ENCODE results near the gene TEKT5. TPM values are rescaled to one million over a fixed set of nuclear protein-coding genes. Genes with fewer than 3 reads are reported as not detected.
A peak's percentile ranks its signal among the peaks of the same experiment; 100 is the strongest.

Gene TEKT5
- total and polyA plus RNA-seq, 9 of the 15 experiments (the other 6 are each of a cell fraction or from before 2014, with no cell fraction given): 0.10 to 0.19 TPM; not detected in 7

GRCh38 chr16:10608687-10609401 is 85.9 kb downstream of the TEKT5 start:
- ChIA-PET CTCF (ENCODE audit: low intra/inter-chr PET ratio) (no interaction called here), POLR2A (interaction anchor here (0.6 to 1.4 kb wide), 4 partner anchors 8 to 19 kb away, joined by 3 to 5 read pairs (median 4); no protein-coding TSS in a partner anchor)
- H3K9me3 ChIP-seq (replicated peaks; ENCODE audit: control insufficient read depth, insufficient read depth, low read depth, low read length): no peaks in the 10 kb centered on the region
- no peaks in the 10 kb centered on the region for H3K9me1 ChIP-seq (ENCODE audit: control insufficient read depth, insufficient read depth, low read length)
- DNase-seq (ENCODE audit: extremely low read depth in 1 of 4, low spot score in 3 of 4) (no peak), ATAC-seq (peak; percentile 33; the same call in 1 of the 3 replicates), FAIRE-seq (no peak)
- no peak overlapping the region for H3K27ac ChIP-seq (ENCODE audit: extremely low read depth, low read depth, low read length)
- peaks cover 19 to 39% of the 10 kb centered on the region in 2 experiments for H3K27me3 ChIP-seq (ENCODE audit: control insufficient read depth in 2 of 2, insufficient read depth in 2 of 2, low read length in 2 of 2)
- 3% methylated on average over 11 of the region's 11 CpGs for WGBS (ENCODE audit: insufficient coverage, low coverage, missing lambda C conversion rate)
- no peak overlapping the region for H2AFZ ChIP-seq (ENCODE audit: low read depth, low read length)
- no TSS peak for BruUV-seq (replicated peaks)
- H3K79me2 ChIP-seq (ENCODE audit: control insufficient read depth, insufficient read depth, low read length): no peaks in the 10 kb centered on the region
- TF ChIP-seq HDAC6 (IDR thresholded peaks at IDR 0.05; ENCODE audit: low read depth, low read length): no peak
- no peak for TF ChIP-seq ETS2 (tag; IDR thresholded peaks at IDR 0.05; ENCODE audit: borderline replicate concordance, poor library complexity, severe bottlenecking)
- TF ChIP-seq ATF7 (IDR thresholded peaks at IDR 0.05): no peak
- no peak for TF ChIP-seq TBL1XR1 (IDR thresholded peaks at IDR 0.05; ENCODE audit: low read length in 2 of 2)
- TF ChIP-seq MTA3 (IDR thresholded peaks at IDR 0.05; ENCODE audit: borderline replicate concordance): no peak
- TF ChIP-seq POLR2G (IDR thresholded peaks at IDR 0.05; ENCODE audit: low read depth, low read length): no peak
- TF ChIP-seq RFX5 (IDR thresholded peaks at IDR 0.05; ENCODE audit: low read depth, low read length): no peak
- no peak for TF ChIP-seq RBFOX2 (IDR thresholded peaks at IDR 0.05; ENCODE audit: low read depth, low read length)
- TF ChIP-seq STAT5A (IDR thresholded peaks at IDR 0.05; ENCODE audit: borderline replicate concordance, low read length): no peak
- no peak for TF ChIP-seq ZNF696 (CRISPR knock-in tag; conservative IDR thresholded peaks at IDR 0.05)
- TF ChIP-seq E2F3 (CRISPR knock-in tag; IDR thresholded peaks at IDR 0.05): no peak
- no peak for TF ChIP-seq STAT6 (CRISPR knock-in tag; IDR thresholded peaks at IDR 0.05)
- no peaks in the 10 kb centered on the region for H3K36me3 ChIP-seq (ENCODE audit: control insufficient read depth, insufficient read depth, low read length)
- no peak overlapping the region for H3K4me3 ChIP-seq
- H3K4me1 ChIP-seq (replicated peaks in 1 of 2; ENCODE audit: control insufficient read depth in 2 of 2, insufficient read depth in 2 of 2, low read length in 2 of 2): no peaks in the 10 kb centered on the region; a peak in 1 of 5 replicates
- H3K4me2 ChIP-seq (ENCODE audit: insufficient read depth, low read length): no peak overlapping the region
- in situ Hi-C loops (cut with MboI): no loop called here
- peaks cover 5% of the 10 kb centered on the region; the same call in 1 of the 2 replicates for H4K20me1 ChIP-seq (replicated peaks; ENCODE audit: control insufficient read depth, insufficient read depth, low read length)
- intact Hi-C loops (cut with micrococcal nuclease): no loop called here
- H3K9ac ChIP-seq (ENCODE audit: insufficient read depth in 1 of 2, low read depth in 2 of 2, low read length in 2 of 2): no peak overlapping the region
